Panc1 (cell line): ENCODE measurements around the gene NOS3.

Source experiments
- CTCF ChIP-seq: fragments of 450-650 bp; IDR thresholded peaks from 2 replicates; pipeline ENCODE4 v1.5.1; 2017; ENCODE audit warnings: mild to moderate bottlenecking
- POLR2AphosphoS5 ChIP-seq: IDR thresholded peaks from 2 replicates; pipeline ENCODE4 v1.6.1; 2012; ENCODE audit warnings: mild to moderate bottlenecking, low read depth, low read length, moderate library complexity
- TCF7L2 ChIP-seq: IDR thresholded peaks from 2 replicates; pipeline ENCODE4 v1.6.1; 2011; ENCODE audit warnings: mild to moderate bottlenecking, low read depth, low read length, inconsistent platforms

GRCh38 chr7:151008143-151008510, 17.3 kb downstream of the NOS3 start:
- TF ChIP-seq CTCF (no peak), POLR2AphosphoS5 (no peak), TCF7L2 (no peak)
